ENCODE measurements around the gene TBX4.

DNA sequence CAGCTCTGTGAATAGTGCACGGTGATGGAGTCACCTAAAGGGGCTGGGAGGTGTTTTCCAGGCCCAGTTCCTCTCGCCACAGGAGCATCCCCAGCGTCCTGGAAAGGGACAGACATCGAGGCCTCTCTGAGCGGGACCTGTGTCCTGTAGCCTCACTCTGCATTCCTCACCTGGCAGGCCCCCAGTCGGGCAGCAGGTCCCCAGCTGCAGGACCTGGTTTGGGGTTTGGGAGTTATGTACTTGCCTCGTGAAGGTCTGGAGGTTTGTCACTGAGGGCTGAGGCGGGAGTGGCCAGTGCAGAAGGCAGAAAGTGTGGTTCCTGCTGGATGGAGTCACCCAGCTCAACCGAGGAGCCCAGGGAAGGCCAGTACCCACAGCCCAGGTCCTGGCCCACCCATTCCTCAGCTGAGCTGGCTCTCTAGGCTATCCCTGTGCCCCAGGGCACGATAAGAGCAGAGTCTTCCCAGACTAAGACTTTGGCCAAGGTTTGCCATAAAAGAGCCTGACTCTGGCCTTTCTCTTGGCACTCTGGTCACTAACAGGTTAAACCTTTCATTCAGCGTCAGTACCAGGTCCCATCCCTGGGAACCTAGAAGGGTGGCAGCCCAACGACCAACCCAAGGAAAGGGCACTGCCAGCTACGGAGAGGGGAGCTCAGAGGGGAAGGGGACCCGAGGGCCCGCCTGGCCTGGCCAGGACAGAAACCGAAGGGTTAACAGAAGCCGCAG lies 24.4 kb downstream of the TBX4 start:
- TF ChIP-seq POLR2A (IDR thresholded peaks at IDR 0.05), result no peak
- TF ChIP-seq, protein P1, sequence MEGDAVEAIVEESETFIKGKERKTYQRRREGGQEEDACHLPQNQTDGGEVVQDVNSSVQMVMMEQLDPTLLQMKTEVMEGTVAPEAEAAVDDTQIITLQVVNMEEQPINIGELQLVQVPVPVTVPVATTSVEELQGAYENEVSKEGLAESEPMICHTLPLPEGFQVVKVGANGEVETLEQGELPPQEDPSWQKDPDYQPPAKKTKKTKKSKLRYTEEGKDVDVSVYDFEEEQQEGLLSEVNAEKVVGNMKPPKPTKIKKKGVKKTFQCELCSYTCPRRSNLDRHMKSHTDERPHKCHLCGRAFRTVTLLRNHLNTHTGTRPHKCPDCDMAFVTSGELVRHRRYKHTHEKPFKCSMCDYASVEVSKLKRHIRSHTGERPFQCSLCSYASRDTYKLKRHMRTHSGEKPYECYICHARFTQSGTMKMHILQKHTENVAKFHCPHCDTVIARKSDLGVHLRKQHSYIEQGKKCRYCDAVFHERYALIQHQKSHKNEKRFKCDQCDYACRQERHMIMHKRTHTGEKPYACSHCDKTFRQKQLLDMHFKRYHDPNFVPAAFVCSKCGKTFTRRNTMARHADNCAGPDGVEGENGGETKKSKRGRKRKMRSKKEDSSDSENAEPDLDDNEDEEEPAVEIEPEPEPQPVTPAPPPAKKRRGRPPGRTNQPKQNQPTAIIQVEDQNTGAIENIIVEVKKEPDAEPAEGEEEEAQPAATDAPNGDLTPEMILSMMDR (IDR thresholded peaks at IDR 0.05), result no peak
